Measurements from ENCODE around the gene DDX6. TPM values are rescaled to one million over a fixed set of nuclear protein-coding genes. Genes with fewer than 3 reads are reported as not detected.
A peak's percentile ranks its signal among the peaks of the same experiment; 100 is the strongest.
"Not testable (repeated sequence)": the region's sequence is repeated elsewhere in the genome, so short reads cannot be mapped to it uniquely, and the experiment has no call there.

The DDX6 gene
- 71.0 and 77.4 TPM in 2 replicates for total RNA-seq

- DNase-seq (ENCODE audit: low read depth in 2 of 2), result peak; percentile 91 to 92
Observed at GRCh38 chr11:118791111-118791960, at the start of gene DDX6. DDX6 (minus strand) TSS chr11:118791164; CDS start chr11:118786251, 4,913 bp downstream.

- no peak for DNase-seq (ENCODE audit: low read depth in 2 of 2)
Observed at GRCh38 chr11:118838905-118839553, 48.1 kb upstream of the DDX6 start.

- no peak for DNase-seq (ENCODE audit: low read depth in 2 of 2)
Observed at GRCh38 chr11:118837868-118838267, 46.9 kb upstream of the DDX6 start.

- no peak for DNase-seq (ENCODE audit: low read depth in 2 of 2)
Observed at GRCh38 chr11:118834427-118835028, 43.6 kb upstream of the DDX6 start.

- DNase-seq (ENCODE audit: low read depth in 2 of 2), result no peak
Observed at GRCh38 chr11:118827118-118827517, 36.2 kb upstream of the DDX6 start.

GRCh38 chr11:118822936-118823510, 32.1 kb upstream of the DDX6 start:
- DNase-seq (ENCODE audit: low read depth in 2 of 2), result not testable (repeated sequence)

GRCh38 chr11:118820412-118821357, 29.7 kb upstream of the DDX6 start:
- DNase-seq (ENCODE audit: low read depth in 2 of 2), result no peak

- not testable (repeated sequence) for DNase-seq (ENCODE audit: low read depth in 2 of 2)
Observed at GRCh38 chr11:118820025-118820379, 29.0 kb upstream of the DDX6 start.

GRCh38 chr11:118819334-118820024, 28.5 kb upstream of the DDX6 start:
- DNase-seq (ENCODE audit: low read depth in 2 of 2), result no peak

- DNase-seq (ENCODE audit: low read depth in 2 of 2), result no peak
Observed at GRCh38 chr11:118818130-118818529, 27.2 kb upstream of the DDX6 start.

GRCh38 chr11:118813551-118813950, 22.6 kb upstream of the DDX6 start:
- DNase-seq (ENCODE audit: low read depth in 2 of 2), result no peak

GRCh38 chr11:118812485-118812884, 21.5 kb upstream of the DDX6 start:
- no peak for DNase-seq (ENCODE audit: low read depth in 2 of 2)

- DNase-seq (ENCODE audit: low read depth in 2 of 2), result no peak
Observed at GRCh38 chr11:118807800-118808778, 17.1 kb upstream of the DDX6 start.

- no peak for DNase-seq (ENCODE audit: low read depth in 2 of 2)
Observed at GRCh38 chr11:118806400-118806799, 15.4 kb upstream of the DDX6 start.

GRCh38 chr11:118804094-118804493, 13.1 kb upstream of the DDX6 start:
- no peak for DNase-seq (ENCODE audit: low read depth in 2 of 2)

GRCh38 chr11:118799372-118799771, 8.4 kb upstream of the DDX6 start:
- no peak for DNase-seq (ENCODE audit: low read depth in 2 of 2)

- DNase-seq (ENCODE audit: low read depth in 2 of 2), result no peak
Observed at GRCh38 chr11:118797510-118797909, 6.5 kb upstream of the DDX6 start.

GRCh38 chr11:118792570-118793124, 1.7 kb upstream of the DDX6 start:
- DNase-seq (ENCODE audit: low read depth in 2 of 2), result peak; percentile 67 to 95
